GM15510 (cell line): ENCODE data around the gene TMPRSS13.

Experiments used
- POLR2A ChIP-seq: IDR thresholded peaks from 3 replicates; pipeline ENCODE4 v1.6.1; 2011; ENCODE audit warnings: borderline replicate concordance; ENCODE audit not compliant: insufficient read length; ENCODE audit errors: extremely low read depth

The TMPRSS13 gene

DNA sequence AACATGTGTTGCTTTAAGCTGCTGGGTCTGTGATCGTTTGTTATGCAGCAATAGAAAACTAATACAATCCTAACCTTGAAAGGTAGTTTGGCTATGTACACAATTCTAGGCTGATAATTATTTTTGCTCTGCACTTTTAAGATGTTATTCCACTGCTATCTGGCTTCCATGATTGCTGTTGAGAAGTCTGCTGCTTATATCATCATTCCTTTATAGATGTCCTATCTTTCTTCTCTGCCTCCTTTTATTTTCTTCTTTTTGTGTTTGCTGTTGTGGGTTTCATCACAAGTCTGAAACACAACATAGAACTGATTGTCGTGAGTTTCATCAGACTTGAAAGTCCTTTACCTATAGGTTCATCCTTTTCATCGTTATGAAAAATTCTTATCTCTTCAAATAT is 76.9 kb downstream of the TMPRSS13 start:
- TF ChIP-seq POLR2A: no peak

DNA sequence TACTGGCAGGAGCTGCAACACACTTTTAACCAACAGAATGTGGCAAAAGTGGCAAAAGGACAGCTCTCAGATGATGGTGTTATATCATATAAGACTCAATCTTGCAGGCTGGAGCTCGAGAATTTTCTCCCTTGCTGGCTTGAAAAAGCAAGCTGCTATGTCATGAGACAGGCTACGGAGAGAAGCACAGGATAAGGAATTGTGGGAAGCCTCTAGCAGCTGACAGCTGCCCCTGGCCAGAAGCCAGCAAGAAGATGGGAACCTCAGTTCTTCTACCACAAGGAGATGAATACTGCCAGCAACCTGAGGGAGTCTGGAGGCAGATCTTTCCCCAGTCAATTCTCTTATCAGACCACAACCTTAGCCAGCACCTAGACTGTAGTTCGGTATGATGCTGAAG is 77.3 kb downstream of the TMPRSS13 start:
- TF ChIP-seq POLR2A: no peak

- TF ChIP-seq POLR2A: no peak
These were observed 78.1 kb downstream of the TMPRSS13 start for GRCh38 chr11:117851106-117851505.
